ENCODE results near the gene CPNE2. TPM values are rescaled to one million over a fixed set of nuclear protein-coding genes. Genes with fewer than 3 reads are reported as not detected.
A peak's percentile ranks its signal among the peaks of the same experiment; 100 is the strongest.

CPNE2 gene
- total RNA-seq, 4 donors from 2014 or later, result 25.1 to 41.4 (median 40.6) TPM

- peaks cover 0 to 8% of the 10 kb centered on the region in 2 donors for H3K4me1 ChIP-seq
- H3K27ac ChIP-seq, result no peak overlapping the region
- TF ChIP-seq POLR2A (IDR thresholded peaks at IDR 0.05), result no peak
- no peak for TF ChIP-seq CTCF (IDR thresholded peaks at IDR 0.05)
- H3K27me3 ChIP-seq, result no peaks in the 10 kb centered on the region
- H3K4me3 ChIP-seq, result no peak overlapping the region
- H3K36me3 ChIP-seq, result no peaks in the 10 kb centered on the region
- intact Hi-C loops (cut with DNase I; ENCODE audit: low total_unique reads), result no loop called here
- DNase-seq, result no peak
- no peaks in the 10 kb centered on the region for H3K9me3 ChIP-seq
These were observed 98.7 kb downstream of the CPNE2 start for GRCh38 chr16:57191056-57191571.

GRCh38 chr16:57192146-57192545, 99.8 kb downstream of the CPNE2 start:
- Histone ChIP-seq H3K9me3 (no peaks in the 10 kb centered on the region), H3K36me3 (no peaks in the 10 kb centered on the region), H3K27ac (no peak overlapping the region), H3K4me3 (no peak overlapping the region), H3K4me1 (peaks cover 6 to 8% of the 10 kb centered on the region in 2 donors), H3K27me3 (no peaks in the 10 kb centered on the region)
- no peak for TF ChIP-seq CTCF (IDR thresholded peaks at IDR 0.05)
- TF ChIP-seq POLR2A (IDR thresholded peaks at IDR 0.05), result no peak
- DNase-seq, result no peak
- intact Hi-C loops (cut with DNase I; ENCODE audit: low total_unique reads), result no loop called here

- TF ChIP-seq CTCF (IDR thresholded peaks at IDR 0.05), result no peak
- no peak for TF ChIP-seq POLR2A (IDR thresholded peaks at IDR 0.05)
- no peak overlapping the region for H3K4me3 ChIP-seq
- intact Hi-C loops (cut with DNase I; ENCODE audit: low total_unique reads), result no loop called here
- peaks cover 6 to 8% of the 10 kb centered on the region in 2 donors for H3K4me1 ChIP-seq
- H3K9me3 ChIP-seq, result no peaks in the 10 kb centered on the region
- H3K27me3 ChIP-seq, result no peaks in the 10 kb centered on the region
- H3K27ac ChIP-seq, result no peak overlapping the region
- DNase-seq, result no peak
- no peaks in the 10 kb centered on the region for H3K36me3 ChIP-seq
These were observed 100.5 kb downstream of the CPNE2 start for GRCh38 chr16:57192720-57193486.

- H3K4me1 ChIP-seq, result peaks cover 6 to 8% of the 10 kb centered on the region in 2 donors
- peak overlapping the region; percentile 44 to 79 for H3K27ac ChIP-seq
- H3K4me3 ChIP-seq, result no peak overlapping the region
These were observed 102.1 kb downstream of the CPNE2 start for GRCh38 chr16:57194512-57194911.

More at GRCh38 chr16:57194512-57194911, 102.1 kb downstream of the CPNE2 start:
- Histone ChIP-seq H3K36me3 (no peaks in the 10 kb centered on the region), H3K9me3 (no peaks in the 10 kb centered on the region), H3K27me3 (no peaks in the 10 kb centered on the region)
- no peak for TF ChIP-seq POLR2A (IDR thresholded peaks at IDR 0.05)
- no peak for TF ChIP-seq CTCF (IDR thresholded peaks at IDR 0.05)
- no peak for DNase-seq
- intact Hi-C loops (cut with DNase I; ENCODE audit: low total_unique reads), result no loop called here

Measured in uterus (tissue), 4 donors.